ENCODE data around the gene NR6A1.

Gene NR6A1

GRCh38 chr9:124766815-124767554 lies 4.1 kb downstream of the NR6A1 start:
- no peak overlapping the region for H3K4me3 ChIP-seq (ENCODE audit: low read depth, low read length)
- peaks cover 22% of the 10 kb centered on the region; the same call in 1 of the 2 replicates for H3K4me1 ChIP-seq (ENCODE audit: control insufficient read depth, insufficient read depth, low read length)
- no peaks in the 10 kb centered on the region for H3K9me3 ChIP-seq (ENCODE audit: control insufficient read depth, insufficient read depth, low read depth, low read length)
- H3K36me3 ChIP-seq (ENCODE audit: control insufficient read depth in 2 of 2, insufficient read depth in 1 of 2, low read length in 2 of 2), result no peaks in the 10 kb centered on the region
- CTCF ChIA-PET, result interaction anchor here (0.6 to 4.3 kb wide), 15 partner anchors 8 to 377 kb away, joined by 3 to 46 read pairs (median 8); partner anchors contain the start of genes OLFML2A, SCAI and WDR38
- POLR2A ChIA-PET, result interaction anchor here (0.6 to 1.1 kb wide), 6 partner anchors 9 to 468 kb away, joined by 3 to 7 read pairs (median 4); no protein-coding TSS in a partner anchor
- no peak overlapping the region for H3K27ac ChIP-seq (ENCODE audit: extremely low read depth, low read depth, low read length)
- no peak for TF ChIP-seq ZNF560 (tag by site-specific recombination; IDR thresholded peaks at IDR 0.05; ENCODE audit: borderline replicate concordance)
- TF ChIP-seq KLF1 (tag by site-specific recombination; IDR thresholded peaks at IDR 0.05), result no peak
- TF ChIP-seq, protein P1, sequence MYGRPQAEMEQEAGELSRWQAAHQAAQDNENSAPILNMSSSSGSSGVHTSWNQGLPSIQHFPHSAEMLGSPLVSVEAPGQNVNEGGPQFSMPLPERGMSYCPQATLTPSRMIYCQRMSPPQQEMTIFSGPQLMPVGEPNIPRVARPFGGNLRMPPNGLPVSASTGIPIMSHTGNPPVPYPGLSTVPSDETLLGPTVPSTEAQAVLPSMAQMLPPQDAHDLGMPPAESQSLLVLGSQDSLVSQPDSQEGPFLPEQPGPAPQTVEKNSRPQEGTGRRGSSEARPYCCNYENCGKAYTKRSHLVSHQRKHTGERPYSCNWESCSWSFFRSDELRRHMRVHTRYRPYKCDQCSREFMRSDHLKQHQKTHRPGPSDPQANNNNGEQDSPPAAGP (tag by site-specific recombination; IDR thresholded peaks at IDR 0.05), result no peak
- peak; percentile 82 for TF ChIP-seq SCRT2 (tag by site-specific recombination; IDR thresholded peaks at IDR 0.05)
- TF ChIP-seq ZSCAN5A (tag by site-specific recombination; IDR thresholded peaks at IDR 0.05), result no peak
- TF ChIP-seq ZBTB21 (tag by site-specific recombination; IDR thresholded peaks at IDR 0.05), result no peak
- no peak for TF ChIP-seq OSR2 (tag by site-specific recombination; IDR thresholded peaks at IDR 0.05)
- TF ChIP-seq ZNF670 (tag by site-specific recombination; IDR thresholded peaks at IDR 0.05; ENCODE audit: low read depth), result no peak
- TF ChIP-seq ZBTB17 (tag by site-specific recombination; IDR thresholded peaks at IDR 0.05), result no peak
- TF ChIP-seq, protein P2, sequence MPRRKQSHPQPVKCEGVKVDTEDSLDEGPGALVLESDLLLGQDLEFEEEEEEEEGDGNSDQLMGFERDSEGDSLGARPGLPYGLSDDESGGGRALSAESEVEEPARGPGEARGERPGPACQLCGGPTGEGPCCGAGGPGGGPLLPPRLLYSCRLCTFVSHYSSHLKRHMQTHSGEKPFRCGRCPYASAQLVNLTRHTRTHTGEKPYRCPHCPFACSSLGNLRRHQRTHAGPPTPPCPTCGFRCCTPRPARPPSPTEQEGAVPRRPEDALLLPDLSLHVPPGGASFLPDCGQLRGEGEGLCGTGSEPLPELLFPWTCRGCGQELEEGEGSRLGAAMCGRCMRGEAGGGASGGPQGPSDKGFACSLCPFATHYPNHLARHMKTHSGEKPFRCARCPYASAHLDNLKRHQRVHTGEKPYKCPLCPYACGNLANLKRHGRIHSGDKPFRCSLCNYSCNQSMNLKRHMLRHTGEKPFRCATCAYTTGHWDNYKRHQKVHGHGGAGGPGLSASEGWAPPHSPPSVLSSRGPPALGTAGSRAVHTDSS (tag by site-specific recombination; IDR thresholded peaks at IDR 0.05), result no peak
- TF ChIP-seq ZNF266 (tag by site-specific recombination; IDR thresholded peaks at IDR 0.05; ENCODE audit: low read depth), result no peak
- TF ChIP-seq ZNF837 (tag by site-specific recombination; IDR thresholded peaks at IDR 0.05), result no peak
- no peak for TF ChIP-seq ZIC2 (tag by site-specific recombination; IDR thresholded peaks at IDR 0.05)
- no peak for TF ChIP-seq ZBTB48 (tag by site-specific recombination; IDR thresholded peaks at IDR 0.05)
- TF ChIP-seq HIC1 (tag by site-specific recombination; IDR thresholded peaks at IDR 0.05), result no peak
- 0 out of 2 replicates have a peak, but pooled peaks have one; percentile 31 for TF ChIP-seq SCRT1 (tag by site-specific recombination; IDR thresholded peaks at IDR 0.05; ENCODE audit: borderline replicate concordance)
- no peak for TF ChIP-seq ZNF596 (tag by site-specific recombination; IDR thresholded peaks at IDR 0.05)

DNA sequence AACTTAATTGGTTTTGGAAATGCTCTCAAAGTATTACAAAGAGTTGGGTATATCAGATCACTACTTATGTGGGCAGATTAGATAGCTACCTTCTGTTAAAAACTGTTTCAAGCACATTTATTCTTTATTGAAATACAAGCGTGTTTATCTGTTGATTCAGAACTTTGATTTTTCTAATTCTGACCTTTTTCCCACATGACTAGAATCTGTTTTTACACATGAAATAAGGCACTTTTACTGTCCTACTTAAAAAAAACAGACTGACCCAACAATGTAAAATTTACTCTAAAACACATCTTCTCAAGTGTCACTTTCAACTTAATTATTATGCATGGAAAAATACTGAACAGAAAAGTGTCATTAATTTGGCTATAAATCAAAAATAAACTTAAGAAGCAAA lies 4.8 kb downstream of the NR6A1 start:
- H3K27ac ChIP-seq (ENCODE audit: extremely low read depth, low read depth, low read length), result no peak overlapping the region
- ChIA-PET POLR2A (interaction anchor here (0.9 to 1.1 kb wide), 2 partner anchors 9 to 89 kb away, joined by 3 to 6 read pairs; no protein-coding TSS in a partner anchor), CTCF (interaction anchor here (0.9 to 4.3 kb wide), 15 partner anchors 9 to 378 kb away, joined by 3 to 46 read pairs (median 7); partner anchors contain the start of genes OLFML2A, SCAI and WDR38)
- TF ChIP-seq, protein P3, sequence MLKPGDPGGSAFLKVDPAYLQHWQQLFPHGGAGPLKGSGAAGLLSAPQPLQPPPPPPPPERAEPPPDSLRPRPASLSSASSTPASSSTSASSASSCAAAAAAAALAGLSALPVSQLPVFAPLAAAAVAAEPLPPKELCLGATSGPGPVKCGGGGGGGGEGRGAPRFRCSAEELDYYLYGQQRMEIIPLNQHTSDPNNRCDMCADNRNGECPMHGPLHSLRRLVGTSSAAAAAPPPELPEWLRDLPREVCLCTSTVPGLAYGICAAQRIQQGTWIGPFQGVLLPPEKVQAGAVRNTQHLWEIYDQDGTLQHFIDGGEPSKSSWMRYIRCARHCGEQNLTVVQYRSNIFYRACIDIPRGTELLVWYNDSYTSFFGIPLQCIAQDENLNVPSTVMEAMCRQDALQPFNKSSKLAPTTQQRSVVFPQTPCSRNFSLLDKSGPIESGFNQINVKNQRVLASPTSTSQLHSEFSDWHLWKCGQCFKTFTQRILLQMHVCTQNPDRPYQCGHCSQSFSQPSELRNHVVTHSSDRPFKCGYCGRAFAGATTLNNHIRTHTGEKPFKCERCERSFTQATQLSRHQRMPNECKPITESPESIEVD (tag by site-specific recombination; IDR thresholded peaks at IDR 0.05), result peak; percentile 75
- TF ChIP-seq MZF1 (tag by site-specific recombination; IDR thresholded peaks at IDR 0.05; ENCODE audit: borderline replicate concordance) (no peak), PRDM4 (tag by site-specific recombination; IDR thresholded peaks at IDR 0.05) (peak; percentile 54; the same call in 1 of the 2 replicates)
- H3K4me3 ChIP-seq (ENCODE audit: low read depth, low read length), result no peak overlapping the region
- no peaks in the 10 kb centered on the region for H3K9me3 ChIP-seq (ENCODE audit: control insufficient read depth, insufficient read depth, low read depth, low read length)
- H3K36me3 ChIP-seq (ENCODE audit: control insufficient read depth in 2 of 2, insufficient read depth in 1 of 2, low read length in 2 of 2), result no peaks in the 10 kb centered on the region
- H3K4me1 ChIP-seq (ENCODE audit: control insufficient read depth, insufficient read depth, low read length), result peaks cover 26% of the 10 kb centered on the region

Data from HEK293 (cell line).